ENCODE measurements around the gene FAT4. TPM values are rescaled to one million over a fixed set of nuclear protein-coding genes. Genes with fewer than 3 reads are reported as not detected.
A peak's percentile ranks its signal among the peaks of the same experiment; 100 is the strongest.

Gene FAT4
- total RNA-seq, 1 experiment from 2014 or later: 11.8 TPM

DNA sequence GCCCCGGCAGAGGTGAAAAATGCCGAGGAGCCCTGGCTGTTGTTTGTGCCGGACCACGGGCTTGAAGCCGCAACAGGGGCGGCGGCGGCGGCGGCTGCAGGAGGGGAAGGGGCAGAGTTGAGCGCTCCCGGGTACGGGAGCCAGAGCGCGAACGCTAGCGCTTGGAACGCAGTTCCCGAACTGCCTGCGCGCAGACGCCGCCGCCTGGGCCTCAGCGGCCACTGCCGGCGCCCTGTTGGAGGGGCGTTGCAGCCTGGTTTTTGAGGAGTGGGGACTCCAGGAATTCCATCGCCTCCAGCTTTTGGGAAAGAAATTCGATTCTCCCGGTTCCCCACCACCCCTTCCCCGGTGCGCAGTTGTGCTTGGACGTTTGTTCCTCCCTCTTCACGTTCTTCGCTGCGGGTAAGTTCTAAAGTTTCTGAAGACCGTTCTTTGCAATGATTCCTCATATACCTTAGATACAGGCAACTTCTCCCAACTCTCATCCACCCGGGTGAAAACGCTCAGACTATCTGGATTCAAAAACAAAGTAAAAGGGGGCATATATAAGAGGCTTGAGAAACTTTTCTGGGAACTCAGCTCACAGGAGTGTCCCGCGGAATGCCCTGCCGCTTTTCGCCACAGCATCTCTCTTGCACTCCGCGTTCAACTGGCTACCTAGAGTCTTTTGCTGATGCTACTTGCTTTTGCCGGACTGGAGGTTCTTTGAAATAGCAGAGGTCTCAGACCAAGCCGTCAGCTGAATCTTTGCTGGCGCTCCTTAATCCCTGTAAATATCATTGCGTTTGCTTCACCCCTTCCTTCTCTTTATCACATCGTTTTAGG, 1.0 kb downstream of the FAT4 start:
- intact Hi-C loops (cut with micrococcal nuclease; ENCODE audit: unreplicated experiment) (loop anchor here (5.0 to 10.0 kb wide), 2 partner anchors 207 to 1289 kb away; no protein-coding TSS in a partner anchor), in situ Hi-C loops (cut with HindIII; ENCODE audit: low pct_unique_long_range_greater_than_20kb, low sequenced_read_pairs) (no loop called here)
- H3K9me3 ChIP-seq (ENCODE audit: control insufficient read depth, insufficient read depth, low read depth, low read length): no peaks in the 10 kb centered on the region
- ChIA-PET CTCF (no interaction called here), POLR2A (no interaction called here)
- no TSS peak for BruUV-seq (replicated peaks)
- H3K27me3 ChIP-seq (ENCODE audit: control insufficient read depth, insufficient read depth, low read length): no peaks in the 10 kb centered on the region
- TF ChIP-seq, protein P1, sequence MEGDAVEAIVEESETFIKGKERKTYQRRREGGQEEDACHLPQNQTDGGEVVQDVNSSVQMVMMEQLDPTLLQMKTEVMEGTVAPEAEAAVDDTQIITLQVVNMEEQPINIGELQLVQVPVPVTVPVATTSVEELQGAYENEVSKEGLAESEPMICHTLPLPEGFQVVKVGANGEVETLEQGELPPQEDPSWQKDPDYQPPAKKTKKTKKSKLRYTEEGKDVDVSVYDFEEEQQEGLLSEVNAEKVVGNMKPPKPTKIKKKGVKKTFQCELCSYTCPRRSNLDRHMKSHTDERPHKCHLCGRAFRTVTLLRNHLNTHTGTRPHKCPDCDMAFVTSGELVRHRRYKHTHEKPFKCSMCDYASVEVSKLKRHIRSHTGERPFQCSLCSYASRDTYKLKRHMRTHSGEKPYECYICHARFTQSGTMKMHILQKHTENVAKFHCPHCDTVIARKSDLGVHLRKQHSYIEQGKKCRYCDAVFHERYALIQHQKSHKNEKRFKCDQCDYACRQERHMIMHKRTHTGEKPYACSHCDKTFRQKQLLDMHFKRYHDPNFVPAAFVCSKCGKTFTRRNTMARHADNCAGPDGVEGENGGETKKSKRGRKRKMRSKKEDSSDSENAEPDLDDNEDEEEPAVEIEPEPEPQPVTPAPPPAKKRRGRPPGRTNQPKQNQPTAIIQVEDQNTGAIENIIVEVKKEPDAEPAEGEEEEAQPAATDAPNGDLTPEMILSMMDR (IDR thresholded peaks at IDR 0.05): peak; percentile 34
- no peak for TF ChIP-seq SIN3A (IDR thresholded peaks at IDR 0.05; ENCODE audit: borderline replicate concordance, insufficient read depth, low read depth, low read length)
- TF ChIP-seq, protein P2, sequence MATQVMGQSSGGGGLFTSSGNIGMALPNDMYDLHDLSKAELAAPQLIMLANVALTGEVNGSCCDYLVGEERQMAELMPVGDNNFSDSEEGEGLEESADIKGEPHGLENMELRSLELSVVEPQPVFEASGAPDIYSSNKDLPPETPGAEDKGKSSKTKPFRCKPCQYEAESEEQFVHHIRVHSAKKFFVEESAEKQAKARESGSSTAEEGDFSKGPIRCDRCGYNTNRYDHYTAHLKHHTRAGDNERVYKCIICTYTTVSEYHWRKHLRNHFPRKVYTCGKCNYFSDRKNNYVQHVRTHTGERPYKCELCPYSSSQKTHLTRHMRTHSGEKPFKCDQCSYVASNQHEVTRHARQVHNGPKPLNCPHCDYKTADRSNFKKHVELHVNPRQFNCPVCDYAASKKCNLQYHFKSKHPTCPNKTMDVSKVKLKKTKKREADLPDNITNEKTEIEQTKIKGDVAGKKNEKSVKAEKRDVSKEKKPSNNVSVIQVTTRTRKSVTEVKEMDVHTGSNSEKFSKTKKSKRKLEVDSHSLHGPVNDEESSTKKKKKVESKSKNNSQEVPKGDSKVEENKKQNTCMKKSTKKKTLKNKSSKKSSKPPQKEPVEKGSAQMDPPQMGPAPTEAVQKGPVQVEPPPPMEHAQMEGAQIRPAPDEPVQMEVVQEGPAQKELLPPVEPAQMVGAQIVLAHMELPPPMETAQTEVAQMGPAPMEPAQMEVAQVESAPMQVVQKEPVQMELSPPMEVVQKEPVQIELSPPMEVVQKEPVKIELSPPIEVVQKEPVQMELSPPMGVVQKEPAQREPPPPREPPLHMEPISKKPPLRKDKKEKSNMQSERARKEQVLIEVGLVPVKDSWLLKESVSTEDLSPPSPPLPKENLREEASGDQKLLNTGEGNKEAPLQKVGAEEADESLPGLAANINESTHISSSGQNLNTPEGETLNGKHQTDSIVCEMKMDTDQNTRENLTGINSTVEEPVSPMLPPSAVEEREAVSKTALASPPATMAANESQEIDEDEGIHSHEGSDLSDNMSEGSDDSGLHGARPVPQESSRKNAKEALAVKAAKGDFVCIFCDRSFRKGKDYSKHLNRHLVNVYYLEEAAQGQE (IDR thresholded peaks at IDR 0.05; ENCODE audit: insufficient read depth in 1 of 2, low read depth in 2 of 2, low read length in 1 of 2): no peak
- TF ChIP-seq POLR2AphosphoS5 (IDR thresholded peaks at IDR 0.05; ENCODE audit: low read depth, low read length): no peak
- TF ChIP-seq TCF7L2 (IDR thresholded peaks at IDR 0.05; ENCODE audit: low read depth, low read length): no peak
- peak overlapping the region; percentile 54 to 78 for H3K4me3 ChIP-seq (ENCODE audit: low read depth in 2 of 2, low read length in 2 of 2)
- peak overlapping the region; percentile 76 for H3K27ac ChIP-seq (ENCODE audit: low read length)
- no peak for DNase-seq (ENCODE audit: low read depth, low spot score)
- ATAC-seq: peak; percentile 39
- no peaks in the 10 kb centered on the region; the same call in 1 of the 2 replicates for H3K36me3 ChIP-seq (ENCODE audit: control insufficient read depth, insufficient read depth, low read length)
- H3K4me1 ChIP-seq (ENCODE audit: control insufficient read depth, insufficient read depth, low read length): peaks cover 18% of the 10 kb centered on the region

DNA sequence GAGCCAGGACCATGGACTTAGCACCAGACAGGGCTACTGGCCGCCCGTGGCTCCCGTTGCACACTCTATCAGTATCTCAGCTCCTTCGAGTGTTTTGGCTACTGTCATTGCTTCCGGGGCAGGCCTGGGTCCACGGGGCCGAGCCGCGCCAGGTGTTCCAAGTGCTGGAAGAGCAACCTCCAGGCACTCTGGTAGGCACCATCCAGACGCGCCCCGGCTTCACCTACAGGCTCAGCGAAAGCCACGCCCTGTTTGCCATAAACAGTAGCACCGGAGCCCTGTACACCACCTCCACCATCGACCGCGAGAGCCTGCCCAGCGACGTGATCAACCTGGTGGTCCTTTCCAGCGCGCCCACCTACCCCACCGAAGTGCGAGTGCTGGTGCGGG, 1.6 kb downstream of the FAT4 start:
- ChIA-PET CTCF (no interaction called here), POLR2A (no interaction called here)
- BruUV-seq (replicated peaks): no TSS peak
- Histone ChIP-seq H3K27me3 (ENCODE audit: control insufficient read depth, insufficient read depth, low read length) (no peaks in the 10 kb centered on the region), H3K9me3 (ENCODE audit: control insufficient read depth, insufficient read depth, low read depth, low read length) (no peaks in the 10 kb centered on the region), H3K4me1 (ENCODE audit: control insufficient read depth, insufficient read depth, low read length) (peaks cover 18% of the 10 kb centered on the region), H3K27ac (ENCODE audit: low read length) (peak overlapping the region; percentile 76), H3K4me3 (ENCODE audit: low read depth in 2 of 2, low read length in 2 of 2) (peak overlapping the region; percentile 54 to 78), H3K36me3 (ENCODE audit: control insufficient read depth, insufficient read depth, low read length) (no peaks in the 10 kb centered on the region; the same call in 1 of the 2 replicates)
- intact Hi-C loops (cut with micrococcal nuclease; ENCODE audit: unreplicated experiment) (loop anchor here (5.0 to 10.0 kb wide), 2 partner anchors 206 to 1288 kb away; no protein-coding TSS in a partner anchor), in situ Hi-C loops (cut with HindIII; ENCODE audit: low pct_unique_long_range_greater_than_20kb, low sequenced_read_pairs) (no loop called here)
- TF ChIP-seq POLR2AphosphoS5 (IDR thresholded peaks at IDR 0.05; ENCODE audit: low read depth, low read length): no peak
- TF ChIP-seq SIN3A (IDR thresholded peaks at IDR 0.05; ENCODE audit: borderline replicate concordance, insufficient read depth, low read depth, low read length): no peak
- TF ChIP-seq TCF7L2 (IDR thresholded peaks at IDR 0.05; ENCODE audit: low read depth, low read length): no peak
- TF ChIP-seq, protein P1 (IDR thresholded peaks at IDR 0.05): no peak
- TF ChIP-seq, protein P2 (IDR thresholded peaks at IDR 0.05; ENCODE audit: insufficient read depth in 1 of 2, low read depth in 2 of 2, low read length in 1 of 2): no peak
- ATAC-seq: peak; percentile 71
- no peak for DNase-seq (ENCODE audit: low read depth, low spot score)

Data from Panc1 (cell line).